ENCODE data around the gene AFAP1L1.

GRCh38 chr5:149240354-149240998, 31.2 kb upstream of the AFAP1L1 start:
- no peak for TF ChIP-seq EP300 (IDR thresholded peaks at IDR 0.05)
- TF ChIP-seq CTCF (IDR thresholded peaks at IDR 0.05) = no peak
- no peak for TF ChIP-seq POLR2A (IDR thresholded peaks at IDR 0.05)
